Stimulated activated naive CD8-positive, alpha-beta T cell treated with anti-CD3 and anti-CD28 coated beads, Interleukin-15, Interleukin-2, amounts not matched to agents 100 U/mL and 50 U/mL, for 24 hours (primary cell): ENCODE measurements around the gene PRR14.

Experiments used
- ATAC-seq: fragments of 150-1000 bp; cut with Tn5 transposase; one replicate; pipeline ENCODE4 v1.10.0; 2021
- DNase-seq: peaks from one replicate; pipeline ENCODE4 v3.0.0; 2021

The PRR14 gene

GRCh38 chr16:30650369-30651123 lies at the start of gene PRR14:
TSS of gene PRR14 (plus strand) at chr16:30650960. CDS start at chr16:30651646, 686 bp downstream.
- ATAC-seq (peak; percentile 85), DNase-seq (peak; percentile 98)

GRCh38 chr16:30601966-30602365 lies 48.8 kb upstream of the PRR14 start:
- ATAC-seq (no peak), DNase-seq (no peak)

GRCh38 chr16:30602616-30603277 lies 48.0 kb upstream of the PRR14 start:
- DNase-seq (no peak), ATAC-seq (no peak)

GRCh38 chr16:30603945-30604315 lies 46.8 kb upstream of the PRR14 start:
- ATAC-seq (no peak), DNase-seq (no peak)

- ATAC-seq (no peak), DNase-seq (no peak)
Measured at GRCh38 chr16:30604316-30604947, 46.3 kb upstream of the PRR14 start.

- ATAC-seq: no peak
- no peak for DNase-seq
Measured at GRCh38 chr16:30605158-30605557, 45.6 kb upstream of the PRR14 start.

- no peak for ATAC-seq
- no peak for DNase-seq
Measured at GRCh38 chr16:30606004-30606403, 44.8 kb upstream of the PRR14 start.

- peak; percentile 57 for DNase-seq
Measured at GRCh38 chr16:30609002-30609925, 41.5 kb upstream of the PRR14 start.

GRCh38 chr16:30609926-30610839 lies 40.6 kb upstream of the PRR14 start, which contains the start of gene ZNF689:
TSS of gene ZNF689 (minus strand) at chr16:30610389. CDS start at chr16:30610041, 348 bp downstream.
- peak; percentile 92 for DNase-seq
- ATAC-seq: peak; percentile 94

More at GRCh38 chr16:30609002-30609925, 41.5 kb upstream of the PRR14 start:
- peak; percentile 46 for ATAC-seq

GRCh38 chr16:30615358-30616091 lies 35.2 kb upstream of the PRR14 start:
- DNase-seq (peak; percentile 90), ATAC-seq (peak; percentile 89)

GRCh38 chr16:30619202-30619601 lies 31.6 kb upstream of the PRR14 start:
- DNase-seq (no peak), ATAC-seq (no peak)

GRCh38 chr16:30619638-30620037 lies 31.1 kb upstream of the PRR14 start:
- ATAC-seq (no peak), DNase-seq (no peak)

GRCh38 chr16:30620169-30620568 lies 30.6 kb upstream of the PRR14 start:
- no peak for DNase-seq
- ATAC-seq: no peak

- ATAC-seq (no peak), DNase-seq (no peak)
Measured at GRCh38 chr16:30621765-30622164, 29.0 kb upstream of the PRR14 start.

- ATAC-seq (no peak), DNase-seq (no peak)
Measured at GRCh38 chr16:30622455-30623032, 28.2 kb upstream of the PRR14 start.

GRCh38 chr16:30623536-30624283 lies 27.1 kb upstream of the PRR14 start:
- DNase-seq: no peak
- no peak for ATAC-seq

GRCh38 chr16:30626236-30626635 lies 24.5 kb upstream of the PRR14 start:
- ATAC-seq (no peak), DNase-seq (no peak)

- DNase-seq: peak; percentile 95
- peak; percentile 89 for ATAC-seq
Measured at GRCh38 chr16:30628628-30629540, 21.9 kb upstream of the PRR14 start.
